NT2/D1 (cell line): Measurements from ENCODE around the gene ATP6AP1.

Source experiments
- SUZ12 ChIP-seq: IDR thresholded peaks from 2 replicates; pipeline ENCODE4 v1.6.1; 2011; ENCODE audit not compliant: insufficient read length, insufficient read depth; ENCODE audit errors: extremely low read depth
- YY1 ChIP-seq: IDR thresholded peaks from 2 replicates; pipeline ENCODE4 v1.6.1; 2011; ENCODE audit not compliant: insufficient read length, insufficient read depth
- ZNF274 ChIP-seq: IDR thresholded peaks from 2 replicates; pipeline ENCODE4 v1.6.1; 2011; ENCODE audit warnings: mild to moderate bottlenecking, low read depth, low read length

GRCh38 chrX:154482786-154483185 lies 54.3 kb downstream of the ATP6AP1 start:
- TF ChIP-seq ZNF274: no peak
- no peak for TF ChIP-seq YY1
- no peak for TF ChIP-seq SUZ12
